Brain pericyte (primary cell): ENCODE results near the gene ACVRL1.

Experiments
- DNase-seq: peaks from one replicate; pipeline ENCODE4 v3.0.0-alpha.2; 2012; ENCODE audit warnings: low read depth, low spot score

ACVRL1 gene

DNA sequence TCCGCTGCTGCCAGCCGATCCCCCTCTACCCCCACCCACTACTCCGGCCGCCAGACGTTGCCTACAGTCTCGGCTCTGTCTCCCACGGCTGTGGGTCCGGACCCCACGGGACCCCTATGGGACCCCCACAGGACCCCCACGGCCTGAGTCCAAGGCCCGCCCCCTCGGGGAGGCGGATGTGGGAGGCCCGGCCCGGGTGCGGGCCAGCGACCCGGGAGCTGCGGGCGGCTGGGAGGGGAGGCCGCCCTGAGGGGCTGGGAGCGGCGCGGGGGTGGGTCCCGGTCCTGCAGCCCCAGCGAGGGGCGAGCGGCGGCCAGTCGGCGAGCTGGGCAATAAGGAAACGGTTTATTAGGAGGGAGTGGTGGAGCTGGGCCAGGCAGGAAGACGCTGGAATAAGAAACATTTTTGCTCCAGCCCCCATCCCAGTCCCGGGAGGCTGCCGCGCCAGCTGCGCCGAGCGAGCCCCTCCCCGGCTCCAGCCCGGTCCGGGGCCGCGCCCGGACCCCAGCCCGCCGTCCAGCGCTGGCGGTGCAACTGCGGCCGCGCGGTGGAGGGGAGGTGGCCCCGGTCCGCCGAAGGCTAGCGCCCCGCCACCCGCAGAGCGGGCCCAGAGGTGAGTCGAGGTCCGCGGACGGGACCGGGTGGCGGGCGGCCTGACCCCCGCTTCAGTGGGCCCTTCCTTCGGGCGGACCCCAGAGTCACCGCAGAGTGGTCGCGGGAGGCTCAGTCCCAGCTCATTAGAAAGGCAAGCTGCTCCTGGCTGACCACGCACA is at the start of gene ACVRL1:
Gene ACVRL1, plus strand, starts transcription at position 422 of the 773 bp plus-strand sequence. CDS start 4,971 bp downstream, outside the sequence.
- no peak for DNase-seq

DNA sequence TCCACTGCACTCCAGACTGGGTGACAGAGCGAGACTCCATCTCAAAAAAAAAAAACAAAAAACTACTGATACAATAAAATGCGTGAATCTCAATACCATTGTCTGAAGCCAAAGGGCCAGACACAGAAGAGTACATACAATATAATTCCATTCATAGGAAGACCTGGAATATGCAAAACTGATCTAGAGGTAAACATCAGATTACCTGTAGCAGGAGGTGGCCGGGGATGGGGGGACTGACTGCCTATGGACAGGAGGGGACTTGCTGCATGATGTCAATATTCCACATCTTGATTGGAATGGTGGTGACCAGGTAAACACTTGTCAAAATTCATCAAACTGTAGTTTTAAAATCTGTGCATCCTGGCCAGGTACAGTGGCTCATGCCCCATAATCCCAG is 46.3 kb upstream of the ACVRL1 start:
- DNase-seq, result no peak

DNA sequence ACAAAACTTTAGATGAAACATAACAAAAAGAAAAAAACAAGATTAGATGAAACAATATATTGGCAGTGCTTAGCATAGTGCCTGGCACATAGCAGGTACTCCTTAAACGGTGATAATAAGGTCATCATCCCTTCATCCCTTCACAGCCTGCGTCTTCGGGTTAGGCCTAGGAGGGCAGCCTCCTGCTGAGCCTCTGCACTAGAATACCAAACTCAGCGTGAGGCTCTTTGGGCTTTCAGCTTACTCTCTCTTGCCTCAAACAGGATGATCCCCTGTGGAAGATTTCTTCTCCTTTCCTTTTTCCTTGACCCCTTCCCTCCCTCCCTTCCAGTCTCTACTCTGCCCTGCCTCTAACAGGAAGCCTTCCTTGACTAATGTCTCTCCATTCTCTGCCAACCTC is 44.4 kb upstream of the ACVRL1 start:
- DNase-seq, result no peak

DNA sequence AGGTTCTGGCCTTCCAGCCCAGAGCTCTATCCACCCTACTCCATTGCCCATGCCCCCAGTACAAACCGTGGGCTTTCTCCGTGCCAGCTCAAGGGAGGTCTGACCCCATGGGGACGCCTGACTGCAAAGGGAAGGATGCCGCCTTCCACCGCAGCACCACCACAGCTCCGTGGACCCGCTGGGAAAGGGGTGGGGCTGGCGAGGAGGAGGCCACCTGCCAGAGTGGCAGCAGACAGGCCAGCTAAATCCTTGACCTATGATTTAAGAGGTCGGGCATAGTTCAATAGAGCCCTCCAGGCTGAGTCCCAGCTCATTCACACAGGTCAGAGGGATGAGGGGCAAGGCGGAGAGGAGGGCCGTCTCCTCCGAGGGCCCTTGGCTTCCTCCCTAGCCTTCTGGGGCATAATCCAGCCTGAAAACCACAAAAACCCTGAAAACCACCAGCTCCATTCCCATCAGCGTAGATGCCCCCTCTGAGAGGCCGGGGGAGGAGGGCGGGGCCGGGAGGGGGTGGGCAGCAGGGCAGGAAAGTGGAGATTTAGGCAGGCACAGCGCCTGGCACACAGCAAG is 43.9 kb upstream of the ACVRL1 start:
- DNase-seq, result no peak

DNA sequence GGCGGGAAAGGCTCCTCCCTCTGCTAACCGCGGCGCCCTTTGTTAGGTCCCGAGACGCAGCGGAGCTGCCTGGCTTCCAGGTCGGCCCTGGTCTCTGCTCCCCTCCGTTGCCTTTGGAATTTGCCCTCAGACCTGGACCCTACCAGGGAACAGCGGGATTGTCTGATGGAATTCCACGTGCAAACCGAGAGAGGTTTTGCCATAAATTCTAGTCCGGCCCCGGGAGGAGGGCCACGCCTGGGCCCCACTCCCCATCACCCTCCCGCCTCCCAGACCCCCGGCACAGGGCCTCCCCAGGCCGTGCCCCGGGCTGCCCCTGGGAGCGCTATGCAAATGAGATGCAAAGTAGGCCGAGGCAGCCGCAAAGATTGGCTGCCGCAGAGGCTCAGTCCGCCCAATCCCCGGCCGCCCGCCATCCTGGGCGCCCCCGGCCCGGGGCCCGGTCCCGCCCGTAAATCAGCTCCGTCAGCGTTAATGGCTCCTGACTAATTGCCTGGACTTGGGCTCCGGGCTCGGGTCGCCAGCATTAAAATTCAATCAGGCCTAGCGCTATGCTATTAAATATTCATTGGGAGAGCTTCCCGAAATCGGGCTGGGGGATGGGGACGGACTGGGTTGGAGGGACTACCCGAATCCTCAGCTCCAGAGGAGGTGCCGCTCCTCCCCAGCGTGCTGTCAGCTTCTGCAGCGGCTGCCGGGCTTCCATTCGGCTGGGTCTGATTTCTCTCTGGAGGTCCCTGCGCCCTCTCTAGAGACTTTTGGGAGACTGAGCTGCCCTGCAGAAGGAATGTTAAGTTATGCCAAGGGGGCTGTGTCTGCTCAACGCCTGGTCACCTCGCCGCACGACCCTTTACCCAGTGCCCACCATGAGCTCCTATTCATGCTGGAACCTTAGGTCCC is 43.1 kb upstream of the ACVRL1 start:
- DNase-seq, result no peak

DNA sequence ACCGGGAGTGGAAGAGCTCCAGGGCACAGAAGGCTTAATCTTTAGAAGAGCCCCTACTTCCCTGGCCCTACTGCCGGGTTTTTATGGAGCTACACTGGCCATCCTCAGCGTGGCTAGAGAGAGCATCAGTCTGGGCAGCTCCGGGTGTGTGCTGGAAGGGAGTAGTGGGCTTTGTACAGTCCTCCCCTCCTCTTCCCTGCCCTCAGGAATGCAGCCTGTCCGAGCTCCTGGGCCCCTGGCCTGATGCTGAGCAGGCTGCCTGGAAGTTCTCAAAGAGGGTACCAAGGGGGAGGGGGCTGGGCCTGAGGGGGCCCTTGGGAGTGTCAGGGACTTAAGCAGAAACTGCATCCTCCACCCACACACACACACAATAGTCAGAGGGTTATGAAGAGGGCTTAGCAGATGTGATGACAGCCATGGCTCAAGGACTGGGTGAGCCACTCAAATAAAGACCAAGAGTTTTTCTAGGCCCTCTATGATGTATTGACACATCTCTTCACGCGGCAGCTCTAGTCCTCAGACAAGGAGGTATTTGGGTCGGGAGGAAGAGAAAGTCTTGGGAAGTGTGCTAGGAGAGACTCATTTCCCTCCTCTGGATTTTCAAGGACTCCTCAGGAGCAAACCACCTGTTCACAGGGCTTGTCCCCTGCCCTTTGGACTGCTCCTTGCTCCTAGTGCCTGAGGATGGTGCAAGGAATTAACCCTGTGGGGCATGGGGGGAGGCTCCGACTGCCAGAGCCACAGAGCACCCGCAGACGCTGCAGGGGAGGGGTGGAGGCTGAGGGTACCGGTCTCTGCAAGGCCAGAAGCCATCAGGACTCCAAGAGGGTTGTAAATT is 42.3 kb upstream of the ACVRL1 start:
- no peak for DNase-seq

DNA sequence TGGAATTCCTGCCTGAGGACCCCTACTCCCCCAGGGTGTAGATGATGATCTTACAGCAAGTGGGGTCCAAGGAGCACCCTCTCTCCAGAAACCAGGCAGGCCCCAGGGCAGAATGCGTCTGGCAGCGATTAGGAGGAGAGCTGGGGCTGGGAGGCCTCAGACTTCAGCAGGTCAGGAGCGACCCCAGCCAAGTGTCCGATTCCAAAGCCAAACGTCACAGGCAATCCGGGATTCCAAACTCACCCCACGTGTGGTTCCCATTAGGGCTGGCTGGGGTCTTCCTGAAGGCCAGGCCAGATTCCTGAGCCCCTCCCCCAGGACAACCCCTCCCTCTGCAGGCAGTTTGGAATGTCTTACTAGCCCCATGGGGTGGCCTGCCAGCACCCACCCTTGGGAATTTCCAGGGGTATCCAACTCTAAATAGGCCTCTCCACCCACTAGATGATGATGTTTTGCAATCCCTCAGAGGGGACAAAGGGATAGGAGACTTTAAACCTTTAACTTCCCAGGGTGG is 41.5 kb upstream of the ACVRL1 start:
- DNase-seq, result no peak

DNA sequence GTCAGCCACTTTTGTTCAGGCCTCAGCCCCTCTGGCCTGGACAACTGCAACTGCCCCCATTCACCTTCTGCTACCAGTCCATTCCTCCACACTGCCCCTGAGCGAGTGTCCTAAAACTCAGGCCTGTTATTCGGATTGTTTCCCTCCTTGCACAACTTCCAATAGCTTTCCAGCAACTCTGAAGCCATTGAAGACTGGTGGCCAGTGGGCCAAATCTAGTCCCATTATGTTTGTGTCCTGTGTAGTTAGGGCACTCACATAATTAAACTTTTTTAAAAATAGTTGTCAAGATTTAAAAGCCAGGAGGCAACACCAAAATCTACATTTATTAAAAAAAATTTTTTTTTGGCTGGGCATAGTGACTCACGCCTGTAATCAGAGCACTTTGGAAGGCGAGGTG is 41.0 kb upstream of the ACVRL1 start:
- DNase-seq, result no peak

DNA sequence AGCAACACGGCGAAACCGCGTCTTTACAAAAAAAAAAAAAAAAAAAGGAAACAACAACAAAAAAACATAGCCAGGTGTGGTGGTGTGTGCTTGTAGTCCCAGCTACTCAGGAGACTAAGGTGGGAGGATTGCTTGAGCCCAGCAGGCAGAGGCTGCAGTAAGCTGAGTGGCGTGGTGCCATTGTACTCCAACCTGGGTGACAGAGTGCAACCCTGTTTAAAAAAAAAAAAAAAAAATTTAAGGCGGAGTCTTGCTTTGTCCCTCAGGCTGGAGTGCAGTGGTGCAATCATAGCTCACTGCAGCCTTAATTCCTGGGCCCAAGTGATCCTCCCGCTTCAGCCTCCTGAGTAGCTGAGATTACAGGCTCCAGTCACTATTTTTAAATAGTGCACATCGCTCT is 40.5 kb upstream of the ACVRL1 start:
- DNase-seq, result no peak

DNA sequence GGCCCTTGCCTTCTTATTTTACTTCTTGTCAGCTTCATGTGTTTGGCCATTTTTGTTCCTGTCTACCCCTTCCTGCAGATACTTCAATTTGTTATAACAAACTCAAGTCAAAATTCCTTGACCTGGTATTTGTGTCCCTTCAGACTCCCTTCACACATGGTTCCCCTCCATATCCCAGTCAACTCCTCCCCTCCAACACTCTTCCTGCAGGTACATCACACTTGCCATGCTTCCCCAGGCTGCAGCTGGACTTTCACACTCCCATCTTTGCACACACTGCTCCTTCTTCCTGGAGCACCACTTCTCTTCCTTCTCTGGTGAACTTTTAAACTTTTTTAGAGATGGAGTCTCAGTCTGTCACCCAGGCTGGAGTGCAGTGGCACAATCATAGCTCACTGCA is 39.9 kb upstream of the ACVRL1 start:
- DNase-seq, result no peak

DNA sequence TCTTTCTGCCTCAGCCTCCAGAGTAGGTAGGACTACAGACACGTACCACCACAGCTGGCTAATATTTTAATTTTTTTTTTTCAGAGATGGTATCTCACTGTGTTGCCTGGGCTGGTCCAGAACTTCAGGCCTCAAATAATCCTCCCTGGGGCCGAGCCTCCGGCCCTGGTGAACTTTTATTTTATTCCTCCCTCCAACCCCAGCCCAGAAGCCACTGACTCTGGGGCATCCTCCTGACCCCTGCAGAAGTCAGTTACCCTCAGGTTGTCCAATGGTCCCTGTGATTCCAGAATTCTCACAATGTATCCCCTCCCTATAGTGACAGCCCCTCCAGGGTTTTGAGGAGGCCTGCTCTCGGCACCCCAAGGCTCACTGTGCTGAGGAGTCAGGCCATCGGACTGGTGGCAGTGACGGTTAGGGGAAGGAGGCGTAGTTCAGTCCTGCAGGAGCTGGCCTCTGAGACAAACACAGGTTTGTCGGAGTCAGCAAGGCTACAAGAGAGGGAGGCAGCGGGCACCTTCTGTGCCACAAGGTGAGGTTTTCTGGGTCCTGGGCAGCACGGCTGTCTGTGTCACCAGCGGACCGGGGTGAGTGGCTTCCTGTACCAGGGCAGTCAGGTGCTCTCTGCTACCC is 39.4 kb upstream of the ACVRL1 start:
- no peak for DNase-seq

DNA sequence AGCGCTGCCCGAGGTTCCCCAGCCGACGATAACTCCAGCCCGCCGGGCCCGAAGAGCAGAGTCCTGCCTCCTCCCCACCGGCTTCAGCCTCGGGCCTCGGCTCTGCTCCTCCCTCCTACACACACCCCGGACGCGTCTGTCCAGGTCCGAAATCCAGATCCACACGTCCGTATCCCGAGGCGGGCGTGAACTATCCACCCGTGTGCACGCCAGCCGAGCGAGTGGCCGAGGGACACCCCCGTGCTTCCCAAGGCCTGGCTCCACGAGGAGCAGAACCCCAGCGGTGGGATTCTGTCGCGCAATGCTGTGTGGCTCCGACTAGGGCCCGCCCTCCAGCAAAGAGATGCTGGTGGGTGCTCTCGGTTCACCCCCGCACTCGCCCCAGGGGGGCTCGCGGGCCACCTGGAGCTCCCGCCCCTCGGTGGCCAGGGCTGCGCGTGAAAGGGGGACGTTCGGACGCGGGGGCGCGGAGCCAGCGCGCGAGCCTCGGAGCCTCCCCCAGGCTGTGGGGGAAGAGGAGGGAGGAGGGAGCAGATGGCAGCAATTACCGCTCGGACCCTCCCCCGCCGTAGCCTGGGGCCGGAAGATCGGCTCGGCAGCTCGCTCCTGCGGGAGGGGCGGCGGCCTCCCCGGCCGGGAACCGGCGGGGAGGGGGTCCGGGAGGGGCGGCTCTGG is 38.3 kb upstream of the ACVRL1 start:
- no peak for DNase-seq

DNA sequence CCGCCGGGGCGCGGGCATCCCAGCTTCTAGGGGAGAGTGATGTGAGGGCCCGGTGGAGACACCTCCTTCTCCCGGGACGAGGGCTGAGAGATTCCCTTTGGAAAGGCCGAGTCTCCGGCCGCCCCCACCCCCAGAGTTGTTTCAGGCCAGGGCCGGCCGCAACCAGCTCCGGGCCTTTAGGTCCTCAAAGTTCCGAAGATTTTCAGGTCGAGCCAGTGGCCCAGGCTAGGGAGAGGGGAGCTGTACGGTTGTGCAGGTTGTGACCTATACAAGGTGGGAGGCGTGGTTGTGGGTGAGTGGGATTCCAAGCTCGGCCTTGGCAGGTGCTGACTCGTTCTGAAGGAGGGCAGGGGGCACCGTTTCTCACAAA is 37.8 kb upstream of the ACVRL1 start:
- DNase-seq, result no peak

DNA sequence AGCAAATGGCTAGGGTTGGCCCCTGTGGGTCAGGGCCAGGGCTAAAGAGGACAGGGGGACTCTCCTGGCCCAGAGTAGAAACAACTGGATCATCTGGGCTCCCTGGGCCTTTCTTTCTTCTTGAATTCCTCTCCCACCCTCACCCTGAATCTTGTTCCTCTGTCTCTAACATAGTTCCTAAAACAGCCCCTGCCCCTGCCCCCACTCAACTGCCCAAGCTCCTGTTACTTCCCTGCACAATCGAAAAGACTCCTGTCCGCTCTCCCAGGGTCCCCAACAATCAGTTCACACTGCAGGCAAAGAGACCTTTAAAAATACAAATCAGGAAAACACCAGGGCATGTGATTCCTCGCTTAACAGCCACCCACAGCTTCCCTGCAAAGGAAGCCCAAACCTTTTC is 37.4 kb upstream of the ACVRL1 start:
- DNase-seq, result no peak

DNA sequence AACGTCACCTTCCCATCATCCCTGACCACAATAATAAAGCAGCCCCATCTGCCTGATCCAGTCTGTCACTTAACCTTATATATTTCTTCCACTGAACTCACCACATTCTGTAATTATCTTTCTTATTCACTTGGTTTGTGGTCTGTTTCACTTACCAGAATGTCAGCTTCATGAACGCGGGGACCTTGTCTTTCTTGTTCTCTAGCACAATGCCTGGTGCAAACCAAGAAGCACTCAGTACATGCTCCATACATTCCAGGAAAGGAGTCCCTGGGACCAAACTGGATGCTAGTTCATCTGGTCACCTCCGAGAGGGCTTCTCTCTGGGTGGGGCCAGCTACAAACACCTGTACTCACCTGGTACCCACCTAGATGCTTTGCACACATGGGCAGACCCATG is 36.8 kb upstream of the ACVRL1 start:
- no peak for DNase-seq

DNA sequence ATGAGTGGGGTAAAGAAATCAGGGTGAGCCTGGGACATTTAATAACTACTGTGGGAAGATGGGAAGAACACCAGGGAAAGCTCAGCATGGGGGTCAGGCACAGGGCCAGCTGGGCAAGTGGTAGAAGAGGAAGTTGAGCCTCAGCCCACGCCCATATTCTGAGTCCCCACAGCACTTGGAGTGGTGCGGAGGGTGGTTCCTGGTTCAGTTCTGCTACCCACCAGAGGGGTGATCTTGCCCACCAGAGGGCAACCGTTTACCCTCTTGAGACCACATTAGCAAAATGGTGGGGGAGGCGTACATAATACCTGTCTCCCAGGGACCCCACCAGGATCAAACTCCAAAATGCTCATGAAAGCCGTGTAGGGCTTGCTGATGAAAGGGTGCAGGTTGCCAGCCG is 36.2 kb upstream of the ACVRL1 start:
- DNase-seq, result no peak

DNA sequence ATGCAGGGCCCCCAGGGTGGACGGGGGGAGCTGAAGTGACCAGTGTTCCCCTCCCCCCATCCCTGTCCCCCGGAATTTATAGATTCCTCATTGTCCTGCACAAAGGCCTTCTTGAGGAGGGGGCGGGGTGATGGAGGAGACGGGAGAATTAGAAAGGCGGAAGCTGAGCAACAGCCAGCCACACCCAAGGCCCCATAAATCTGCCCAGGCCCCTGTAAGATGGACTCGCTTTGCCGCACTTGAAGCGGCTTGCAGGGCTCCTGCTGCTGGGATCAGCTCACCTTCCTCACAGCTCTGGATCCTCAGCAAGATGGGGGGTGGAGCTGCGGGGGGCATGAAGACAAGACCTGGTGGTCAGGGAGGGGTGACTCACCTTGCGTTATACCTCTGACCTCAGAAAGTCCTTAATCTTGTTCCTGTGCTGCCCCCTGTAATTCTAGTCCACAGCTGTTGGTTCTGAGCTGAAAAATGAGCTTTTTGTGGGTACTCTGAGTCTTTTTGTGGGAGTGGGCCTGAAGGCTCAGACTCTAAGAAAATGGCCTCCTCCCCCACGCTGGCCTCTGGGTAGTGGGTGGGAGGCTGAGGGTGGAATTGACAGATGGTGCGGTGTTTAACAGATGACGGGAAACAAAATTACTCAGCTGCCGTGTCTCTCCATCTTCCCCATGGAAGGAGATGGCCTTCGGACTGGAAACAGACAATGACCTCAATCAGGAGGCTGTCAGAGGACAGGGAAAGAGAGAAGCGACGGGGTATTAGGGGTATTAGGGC is 35.2 kb upstream of the ACVRL1 start:
- DNase-seq, result no peak

DNA sequence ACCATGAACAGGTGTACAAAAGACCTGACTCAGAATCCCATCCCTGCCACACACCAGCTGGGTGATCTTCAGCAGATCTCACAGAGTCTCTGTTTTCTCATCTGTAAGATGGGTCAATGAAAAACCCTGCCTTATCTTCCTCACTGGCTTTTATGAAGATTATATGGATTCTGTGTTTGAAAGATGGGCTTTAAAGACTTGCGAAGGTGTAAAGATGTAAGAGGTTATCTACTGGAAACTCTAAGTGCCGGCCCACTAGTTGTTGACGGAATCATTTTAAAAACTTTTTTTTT is 34.7 kb upstream of the ACVRL1 start:
- DNase-seq, result no peak

DNA sequence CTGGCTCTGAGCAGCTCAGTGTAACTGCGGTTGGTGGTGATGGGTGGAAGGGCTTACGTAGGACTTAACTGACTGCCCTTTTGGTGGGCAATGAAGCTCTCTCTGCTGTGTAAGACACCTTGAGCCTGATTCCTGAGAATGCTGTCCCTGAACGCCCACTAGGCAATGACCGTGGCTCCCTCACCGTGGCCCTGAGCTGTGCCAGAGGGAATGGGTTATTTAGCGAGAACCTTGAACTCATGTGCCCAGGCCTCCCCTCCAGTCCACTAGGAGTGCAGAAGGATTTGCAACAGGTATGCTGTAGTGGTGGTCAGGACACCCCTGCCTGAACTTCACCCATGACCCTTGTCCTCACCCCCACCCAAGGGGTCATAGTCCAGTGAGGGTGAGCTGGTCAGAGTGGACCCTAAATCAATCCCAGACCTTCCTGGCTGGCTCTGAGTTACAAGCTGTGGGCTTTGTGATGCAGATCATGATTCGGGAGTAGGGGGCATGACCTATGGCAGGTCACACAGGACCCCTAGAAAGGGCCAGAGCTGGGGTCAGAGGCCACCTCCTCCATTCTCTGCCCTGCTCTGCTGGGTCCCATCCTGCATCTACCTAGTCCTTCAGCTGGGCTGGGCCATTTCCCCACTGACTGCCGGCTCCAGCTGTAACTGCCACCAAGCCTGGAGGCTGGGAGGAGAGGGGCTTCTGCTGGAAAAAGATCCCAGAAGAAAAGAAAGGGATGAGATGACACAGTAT is 33.9 kb upstream of the ACVRL1 start:
- DNase-seq, result no peak
